Measurements from ENCODE around the gene ZBTB37. TPM values are rescaled to one million over a fixed set of nuclear protein-coding genes. Genes with fewer than 3 reads are reported as not detected.

ZBTB37 gene
- total RNA-seq, 1 experiment from 2014 or later: 12.0 TPM

DNA sequence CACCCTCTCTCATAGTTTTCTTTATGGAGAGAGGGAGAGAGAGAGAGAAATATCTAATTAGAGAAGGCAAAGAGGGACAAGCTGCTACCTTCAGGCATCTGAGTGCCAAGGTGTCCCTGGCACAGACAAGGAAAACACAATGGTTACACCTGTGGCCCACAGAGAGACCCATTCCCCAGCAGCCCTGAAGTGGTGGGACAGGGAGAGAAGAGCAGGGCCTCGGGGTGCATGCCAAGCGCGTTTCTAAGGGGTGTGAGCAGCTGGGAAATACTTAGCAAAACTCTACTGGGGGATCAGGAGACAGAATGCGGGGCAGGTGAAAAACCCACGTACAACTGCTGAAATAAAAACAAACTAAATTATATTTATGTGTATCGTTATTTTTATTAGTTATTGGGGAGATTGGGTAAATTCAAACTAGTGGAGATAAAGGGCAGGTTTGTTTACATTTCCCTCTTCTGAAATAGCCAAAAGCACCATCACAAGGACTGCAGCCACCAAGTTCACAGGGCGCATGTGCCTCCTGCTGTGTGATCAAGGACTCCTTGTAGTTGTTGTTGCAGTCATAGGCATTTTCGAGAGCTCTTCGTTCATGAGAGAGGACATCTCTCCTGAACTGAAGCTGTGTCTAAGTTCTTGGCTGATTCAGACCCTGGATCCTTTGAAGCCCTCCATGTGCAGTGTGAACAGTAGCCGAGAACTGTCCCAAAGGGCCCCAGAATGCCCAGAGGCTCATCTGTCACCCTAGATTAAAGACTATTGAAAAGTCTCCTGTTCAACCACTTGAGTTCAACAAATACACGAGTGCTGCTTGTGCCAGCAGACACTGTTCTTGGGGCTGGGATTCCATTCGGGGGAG, 49.7 kb downstream of the ZBTB37 start:
- Mint-ChIP-seq H3K27ac (no peak overlapping the region), H3K4me1 (no peaks in the 10 kb centered on the region), H3K4me3 (no peak overlapping the region), H3K27me3 (ENCODE audit: low read depth) (peaks cover 3% of the 10 kb centered on the region), H3K36me3 (ENCODE audit: insufficient read depth in 1 of 3, low read depth in 3 of 3) (no peaks in the 10 kb centered on the region), H3K9me3 (no peaks in the 10 kb centered on the region)
- H2BK15ac ChIP-seq (ENCODE audit: low read depth, low read length): no peak overlapping the region
- no peak overlapping the region for H3K23ac ChIP-seq (ENCODE audit: insufficient read length, low read depth, low read length)
- H4K91ac ChIP-seq (ENCODE audit: insufficient read length, low read depth, low read length): no peak overlapping the region
- no CpG with 5 or more reads among the region's 12 CpGs for WGBS (ENCODE audit: extremely low coverage, insufficient read length, low lambda C conversion rate)
- H3K4me1 ChIP-seq (ENCODE audit: insufficient read depth, low read length): no peaks in the 10 kb centered on the region
- H4K8ac ChIP-seq (replicated peaks; ENCODE audit: insufficient read length, low read depth, low read length): no peak overlapping the region
- H2BK120ac ChIP-seq (ENCODE audit: low read depth, low read length, poor library complexity, severe bottlenecking): no peak overlapping the region
- no peaks in the 10 kb centered on the region for H3K23me2 ChIP-seq (ENCODE audit: insufficient read length, low read depth, low read length, poor library complexity, severe bottlenecking)
- no peak for TF ChIP-seq CTCF (conservative IDR thresholded peaks at IDR 0.05)
- H3K9me3 ChIP-seq (ENCODE audit: control insufficient read depth, low read depth, low read length): no peaks in the 10 kb centered on the region
- no peak overlapping the region for H2BK12ac ChIP-seq (ENCODE audit: insufficient read length, low read depth, low read length)
- H3K79me2 ChIP-seq (ENCODE audit: insufficient read depth, low read length): no peaks in the 10 kb centered on the region
- no peaks in the 10 kb centered on the region for H3K79me1 ChIP-seq (ENCODE audit: insufficient read depth, low read depth, low read length, poor library complexity, severe bottlenecking)
- H3K56ac ChIP-seq (ENCODE audit: insufficient read length, low read depth, low read length): no peak overlapping the region
- H2AFZ ChIP-seq (ENCODE audit: low read length): no peak overlapping the region
- H2BK5ac ChIP-seq (ENCODE audit: insufficient read length, low read length): no peak overlapping the region
- no peak overlapping the region for H2AK5ac ChIP-seq (ENCODE audit: insufficient read length, low read length)
- H3K4me2 ChIP-seq (ENCODE audit: insufficient read depth, insufficient read length, low read length): no peak overlapping the region
- H3K27ac ChIP-seq (ENCODE audit: insufficient read length, low read depth, low read length): no peak overlapping the region
- no peak overlapping the region for H4K5ac ChIP-seq (ENCODE audit: insufficient read length, low read depth, low read length)
- H4K20me1 ChIP-seq (ENCODE audit: control insufficient read depth, insufficient read depth, insufficient read length): no peaks in the 10 kb centered on the region
- no peak overlapping the region for H3K9ac ChIP-seq (ENCODE audit: extremely low read depth, insufficient read length, low read length)
- no peaks in the 10 kb centered on the region for H3K27me3 ChIP-seq (ENCODE audit: insufficient read depth, low read length)
- no peak for DNase-seq
- no peak overlapping the region for H3T11ph ChIP-seq (ENCODE audit: low read length)
- H2BK20ac ChIP-seq (ENCODE audit: low read depth, low read length, poor library complexity, severe bottlenecking): no peak overlapping the region
- no peak overlapping the region for H3K14ac ChIP-seq (ENCODE audit: insufficient read depth, low read length)
- H3K18ac ChIP-seq (ENCODE audit: insufficient read length, low read depth, low read length): no peak overlapping the region
- H3K4ac ChIP-seq (ENCODE audit: low read depth, low read length): no peak overlapping the region
